ENCODE measurements around the gene EFCAB11.

DNA sequence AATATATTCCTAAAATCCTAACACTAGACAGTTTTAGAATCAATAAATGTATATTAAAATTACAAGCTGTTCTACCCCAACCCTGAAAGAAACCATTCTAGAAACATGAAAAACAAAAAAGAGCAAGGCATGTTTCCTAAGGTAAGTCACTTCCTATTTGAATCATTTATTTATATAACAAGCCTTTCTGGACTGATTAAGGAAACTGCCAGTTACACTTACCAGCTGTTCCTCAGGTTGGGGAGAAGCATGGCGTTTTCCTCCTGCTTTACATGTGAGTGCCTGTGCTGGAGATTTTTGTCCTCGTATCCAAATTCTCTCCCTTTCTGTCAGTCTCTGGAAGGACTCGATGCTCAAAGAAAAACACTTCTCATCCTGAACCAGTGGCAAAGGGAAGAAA lies 183.3 kb downstream of the EFCAB11 start:
- TF ChIP-seq CTCF (IDR thresholded peaks at IDR 0.05; ENCODE audit: extremely low read depth in 1 of 2, insufficient read depth in 1 of 2, low read depth in 1 of 2, low read length in 2 of 2) (no peak), POLR2A (IDR thresholded peaks at IDR 0.05; ENCODE audit: low read depth, low read length) (no peak), JUN (IDR thresholded peaks at IDR 0.05; ENCODE audit: borderline replicate concordance, insufficient read depth, insufficient read length, low read depth) (no peak)

Measured in endothelial cell of umbilical vein (primary cell).